Measurements from ENCODE around the gene RAB18. TPM values are rescaled to one million over a fixed set of nuclear protein-coding genes. Genes with fewer than 3 reads are reported as not detected.
"Not testable (repeated sequence)": the region's sequence is repeated elsewhere in the genome, so short reads cannot be mapped to it uniquely, and the experiment has no call there.

Gene RAB18
- total and polyA plus RNA-seq, 7 donors: 37.5 to 83.7 (median 53.2) TPM

DNA sequence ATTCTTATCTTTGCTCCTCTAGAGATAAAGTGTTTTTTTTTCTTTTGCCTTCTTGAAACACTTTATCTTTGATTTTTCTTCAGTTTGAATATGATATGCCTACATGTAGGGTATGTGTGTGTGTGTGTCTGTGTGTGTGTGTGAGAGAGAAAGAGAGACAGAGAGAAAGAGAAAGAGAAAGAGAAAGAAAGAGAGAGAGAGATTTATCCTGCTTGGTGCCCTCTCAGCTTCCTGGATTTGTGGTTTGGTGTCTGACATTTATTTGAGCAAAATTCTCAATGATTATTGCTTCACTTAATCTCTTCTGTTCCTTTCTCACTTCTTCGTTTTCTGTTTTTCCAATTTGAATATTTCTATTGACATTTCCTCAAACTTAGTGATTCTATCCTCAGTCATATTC is 60.3 kb downstream of the RAB18 start:
- Histone ChIP-seq H3K4me1 (no peaks in the 10 kb centered on the region), H3K27me3 (no peaks in the 10 kb centered on the region), H3K9me3 (no peaks in the 10 kb centered on the region), H3K36me3 (no peaks in the 10 kb centered on the region), H3K4me3 (no peak overlapping the region), H3K27ac (no peak overlapping the region)
- 46 to 60% methylated on average over 1 of the region's 1 CpG for WGBS, 2 donors
- intact Hi-C loops (cut with DNase I): no loop called here
- TF ChIP-seq POLR2AphosphoS5 (IDR thresholded peaks at IDR 0.05): no peak
- TF ChIP-seq, protein P1, sequence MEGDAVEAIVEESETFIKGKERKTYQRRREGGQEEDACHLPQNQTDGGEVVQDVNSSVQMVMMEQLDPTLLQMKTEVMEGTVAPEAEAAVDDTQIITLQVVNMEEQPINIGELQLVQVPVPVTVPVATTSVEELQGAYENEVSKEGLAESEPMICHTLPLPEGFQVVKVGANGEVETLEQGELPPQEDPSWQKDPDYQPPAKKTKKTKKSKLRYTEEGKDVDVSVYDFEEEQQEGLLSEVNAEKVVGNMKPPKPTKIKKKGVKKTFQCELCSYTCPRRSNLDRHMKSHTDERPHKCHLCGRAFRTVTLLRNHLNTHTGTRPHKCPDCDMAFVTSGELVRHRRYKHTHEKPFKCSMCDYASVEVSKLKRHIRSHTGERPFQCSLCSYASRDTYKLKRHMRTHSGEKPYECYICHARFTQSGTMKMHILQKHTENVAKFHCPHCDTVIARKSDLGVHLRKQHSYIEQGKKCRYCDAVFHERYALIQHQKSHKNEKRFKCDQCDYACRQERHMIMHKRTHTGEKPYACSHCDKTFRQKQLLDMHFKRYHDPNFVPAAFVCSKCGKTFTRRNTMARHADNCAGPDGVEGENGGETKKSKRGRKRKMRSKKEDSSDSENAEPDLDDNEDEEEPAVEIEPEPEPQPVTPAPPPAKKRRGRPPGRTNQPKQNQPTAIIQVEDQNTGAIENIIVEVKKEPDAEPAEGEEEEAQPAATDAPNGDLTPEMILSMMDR (IDR thresholded peaks at IDR 0.05): no peak
- no peak for TF ChIP-seq POLR2A (IDR thresholded peaks at IDR 0.05)
- no peak for TF ChIP-seq EP300 (IDR thresholded peaks at IDR 0.05)
- no peak for DNase-seq

DNA sequence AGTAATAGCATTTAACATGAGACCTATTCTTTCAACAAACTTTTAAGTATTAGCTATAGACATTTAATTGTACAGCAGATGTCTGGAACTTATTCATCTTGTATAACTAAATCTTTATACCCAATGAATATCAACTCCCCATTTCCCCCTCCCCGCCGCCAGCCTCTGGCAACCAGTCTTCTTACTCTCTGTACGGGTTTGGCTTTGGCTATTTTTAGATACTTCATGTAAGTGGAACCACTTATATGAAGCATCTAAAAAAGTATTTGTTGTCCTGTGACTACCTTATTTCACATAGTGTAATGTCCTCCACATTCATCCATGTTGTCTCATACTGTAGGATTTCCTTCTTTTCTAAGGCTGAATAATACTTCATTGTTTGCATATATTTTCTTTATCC is 60.8 kb downstream of the RAB18 start:
- H3K27ac ChIP-seq: no peak overlapping the region
- H3K36me3 ChIP-seq: no peaks in the 10 kb centered on the region
- no peak overlapping the region for H3K4me3 ChIP-seq
- H3K27me3 ChIP-seq: no peaks in the 10 kb centered on the region
- H3K9me3 ChIP-seq: no peaks in the 10 kb centered on the region
- intact Hi-C loops (cut with DNase I): no loop called here
- 87 to 92% methylated on average over 3 of the region's 3 CpGs for WGBS, 2 donors
- no peaks in the 10 kb centered on the region for H3K4me1 ChIP-seq
- no peak for DNase-seq
- no peak for TF ChIP-seq EP300 (IDR thresholded peaks at IDR 0.05)
- TF ChIP-seq, protein P1 (IDR thresholded peaks at IDR 0.05): no peak
- no peak for TF ChIP-seq POLR2AphosphoS5 (IDR thresholded peaks at IDR 0.05)
- TF ChIP-seq POLR2A (IDR thresholded peaks at IDR 0.05): no peak

DNA sequence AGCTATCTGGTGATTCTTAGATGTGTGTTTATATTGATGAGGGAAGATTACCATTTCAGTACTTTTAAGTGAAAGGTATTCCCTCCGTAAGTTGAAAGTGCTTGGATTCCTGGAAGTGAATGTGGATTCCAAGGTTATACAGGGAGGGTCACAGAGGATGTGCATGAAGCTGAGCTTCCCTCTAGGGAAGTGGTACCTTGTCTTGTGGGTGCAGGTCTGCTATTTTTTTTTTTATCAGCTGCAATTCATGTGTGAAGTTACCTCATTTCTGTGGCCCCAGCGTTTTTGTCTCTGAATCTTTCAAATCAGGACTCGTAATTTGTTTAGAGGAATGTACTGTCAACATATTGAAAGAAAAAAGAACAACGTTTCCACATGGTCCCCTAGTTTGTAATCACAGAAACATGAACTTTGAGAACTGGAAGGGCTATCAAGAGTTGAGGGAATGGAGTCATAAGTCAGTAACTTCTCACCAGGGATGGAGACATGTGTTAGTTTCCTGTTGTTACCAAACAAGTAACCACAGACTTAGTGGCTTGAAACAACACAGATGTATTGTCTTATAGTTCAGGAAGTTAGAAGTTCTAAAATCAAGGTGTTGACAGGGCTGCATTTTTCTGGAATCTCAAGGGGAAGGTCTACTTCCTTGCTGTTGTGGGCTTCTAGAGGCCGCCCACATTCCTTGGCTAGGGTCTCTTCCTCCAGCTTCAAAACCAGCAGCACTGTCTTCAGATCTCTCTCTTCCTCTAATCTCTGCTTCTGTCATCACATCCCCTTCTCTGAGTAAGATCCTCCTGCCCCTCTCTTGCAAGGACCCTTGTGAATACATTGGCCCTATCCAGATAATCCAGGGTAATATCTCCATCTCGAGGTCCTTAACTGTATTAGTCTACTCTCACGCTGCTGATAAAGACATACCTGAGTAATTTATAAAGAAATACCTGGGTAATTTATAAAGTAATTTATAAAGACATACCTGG is 64.4 kb downstream of the RAB18 start:
- TF ChIP-seq EP300 (IDR thresholded peaks at IDR 0.05): no peak
- TF ChIP-seq POLR2A (IDR thresholded peaks at IDR 0.05): no peak
- TF ChIP-seq POLR2AphosphoS5 (IDR thresholded peaks at IDR 0.05): no peak
- TF ChIP-seq, protein P1 (IDR thresholded peaks at IDR 0.05): no peak
- H3K27ac ChIP-seq: no peak overlapping the region
- H3K4me3 ChIP-seq: no peak overlapping the region
- H3K27me3 ChIP-seq: no peaks in the 10 kb centered on the region
- DNase-seq: no peak
- H3K4me1 ChIP-seq: no peaks in the 10 kb centered on the region
- no peaks in the 10 kb centered on the region for H3K36me3 ChIP-seq
- 82 to 85% methylated on average over 7 of the region's 7 CpGs for WGBS, 2 donors
- no peaks in the 10 kb centered on the region for H3K9me3 ChIP-seq
- intact Hi-C loops (cut with DNase I): no loop called here

DNA sequence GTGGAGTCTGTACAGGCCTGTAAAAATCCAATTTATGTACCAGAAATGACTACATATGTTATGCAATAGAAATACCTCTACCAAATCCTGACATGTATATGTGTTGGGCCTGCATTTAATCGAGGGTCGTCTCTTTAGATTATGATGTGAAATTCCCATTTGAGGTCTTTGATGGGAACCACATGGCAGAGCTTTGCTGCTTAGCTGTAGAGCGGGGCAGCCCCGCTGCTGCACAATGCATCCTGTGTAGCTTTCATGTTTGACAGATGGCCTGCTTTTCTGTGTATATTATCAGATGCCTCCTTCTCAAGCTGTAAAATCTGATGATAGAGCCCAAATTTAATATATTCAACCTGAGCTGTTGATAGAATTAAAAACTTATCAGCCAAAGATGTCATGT is 65.8 kb downstream of the RAB18 start:
- TF ChIP-seq, protein P1 (IDR thresholded peaks at IDR 0.05): no peak
- TF ChIP-seq EP300 (IDR thresholded peaks at IDR 0.05): no peak
- TF ChIP-seq POLR2AphosphoS5 (IDR thresholded peaks at IDR 0.05): no peak
- no peak for TF ChIP-seq POLR2A (IDR thresholded peaks at IDR 0.05)
- Histone ChIP-seq H3K27ac (no peak overlapping the region), H3K4me1 (no peaks in the 10 kb centered on the region), H3K36me3 (no peaks in the 10 kb centered on the region), H3K9me3 (no peaks in the 10 kb centered on the region), H3K27me3 (no peaks in the 10 kb centered on the region), H3K4me3 (no peak overlapping the region)
- intact Hi-C loops (cut with DNase I): no loop called here
- DNase-seq: no peak
- WGBS, 2 donors: 81 to 90% methylated on average over 4 of the region's 4 CpGs

DNA sequence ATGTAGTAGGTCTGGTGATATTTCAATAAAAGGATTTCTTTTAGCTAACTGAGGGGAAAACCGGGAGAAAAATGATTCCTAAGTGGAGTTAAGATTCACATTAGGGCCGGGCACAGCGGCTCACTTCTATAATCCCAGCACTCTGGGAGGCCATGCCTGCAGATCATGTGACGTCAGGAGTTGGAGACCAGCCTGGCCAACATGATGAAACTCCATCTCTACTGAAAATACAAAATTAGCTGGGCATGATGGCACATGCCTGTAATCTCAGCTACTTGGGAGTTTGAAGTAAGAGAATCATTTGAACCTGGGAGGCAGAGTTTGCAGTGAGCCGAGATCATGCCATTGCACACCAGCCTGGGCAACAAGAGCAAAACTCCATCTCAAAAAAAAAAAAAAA is 72.9 kb downstream of the RAB18 start:
- intact Hi-C loops (cut with DNase I); H3K36me3 ChIP-seq; H3K4me3 ChIP-seq; H3K4me1 ChIP-seq; H3K27ac ChIP-seq; H3K9me3 ChIP-seq; DNase-seq; H3K27me3 ChIP-seq: not testable (repeated sequence)
- 94% methylated on average over 5 of the region's 5 CpGs for WGBS, 2 donors
